PFSK-1 (cell line): Measurements from ENCODE around the gene STAG3.

Experiments used
- POLR2AphosphoS5 ChIP-seq: IDR thresholded peaks from 2 replicates; pipeline ENCODE4 v1.6.1; 2012; ENCODE audit warnings: low read depth, mild to moderate bottlenecking, control low read depth, low read length, moderate library complexity
- REST ChIP-seq, 2 experiments: IDR thresholded peaks; 2 replicates each; pipeline versions ENCODE4 v1.6.1 to v1.8.0; 2011 to 2012; ENCODE audit warnings: low read depth in 2 of 2, low read length in 2 of 2, control low read depth in 1 of 2, inconsistent platforms in 1 of 2, mild to moderate bottlenecking in 1 of 2, moderate library complexity in 1 of 2; ENCODE audit not compliant: insufficient read depth in 1 of 2
- TAF1 ChIP-seq: IDR thresholded peaks from 2 replicates; pipeline ENCODE4 v1.6.1; 2012; ENCODE audit warnings: low read length, control low read depth, borderline replicate concordance; ENCODE audit not compliant: insufficient read depth

- TF ChIP-seq POLR2AphosphoS5 (no peak), TAF1 (no peak), REST (IDR thresholded peaks at IDR 0.05; ENCODE audit: insufficient read depth in 1 of 2, low read depth in 2 of 2, low read length in 2 of 2) (no peak)
Observed at GRCh38 chr7:100213672-100214071, 36.0 kb downstream of the STAG3 start.
